NCI-H748 (cell line): ENCODE results near the gene PATE1.

Experiments used
- DNase-seq: peaks from one replicate; lab custom pipeline; 2025; ENCODE audit not compliant: unreplicated experiment; lab: John Stamatoyannopoulos, UW

Gene PATE1

DNA sequence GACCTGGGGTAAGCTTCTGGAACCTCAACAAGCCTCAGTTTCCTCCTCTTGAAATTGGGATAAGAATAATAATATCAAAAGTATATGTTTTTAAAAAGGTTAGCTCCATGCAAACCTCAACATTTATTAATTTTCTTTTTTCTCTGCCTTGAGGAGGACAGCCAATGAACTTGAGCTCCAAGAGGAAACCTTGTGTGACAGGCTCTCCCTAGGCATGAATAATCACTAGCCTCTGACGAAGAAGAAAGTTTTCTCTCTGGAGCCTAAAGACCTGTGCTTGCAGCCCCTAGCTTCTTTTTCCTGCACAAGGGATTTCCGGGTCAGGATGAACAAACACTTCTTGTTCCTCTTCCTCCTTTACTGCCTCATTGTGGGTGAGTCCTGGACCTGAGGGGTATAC lies 41.7 kb downstream of the PATE1 start, which contains the start of gene PATE3:
TSS of gene PATE3 (plus strand) at position 301 of the 400 bp plus-strand sequence. CDS start at position 326, 25 bp downstream.
- DNase-seq, result no peak

DNA sequence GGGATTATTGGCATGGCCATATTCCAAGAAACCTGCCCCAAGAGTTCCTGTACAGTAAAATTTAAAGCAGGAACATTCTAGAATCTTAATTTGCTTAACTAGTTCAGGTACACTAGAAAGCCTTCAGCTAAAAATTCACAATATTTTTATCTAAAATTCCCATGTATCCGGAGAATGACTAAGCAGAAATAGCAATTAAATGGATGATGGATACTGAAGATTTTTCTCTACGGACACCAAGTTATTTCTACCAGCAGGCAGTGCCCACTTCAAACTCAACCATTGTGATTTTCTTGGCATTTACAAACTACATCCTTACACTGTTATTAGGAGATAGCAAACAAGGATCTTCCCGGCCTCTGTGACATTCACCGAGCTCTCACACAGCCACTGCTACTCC lies 44.7 kb downstream of the PATE1 start:
- DNase-seq, result no peak

DNA sequence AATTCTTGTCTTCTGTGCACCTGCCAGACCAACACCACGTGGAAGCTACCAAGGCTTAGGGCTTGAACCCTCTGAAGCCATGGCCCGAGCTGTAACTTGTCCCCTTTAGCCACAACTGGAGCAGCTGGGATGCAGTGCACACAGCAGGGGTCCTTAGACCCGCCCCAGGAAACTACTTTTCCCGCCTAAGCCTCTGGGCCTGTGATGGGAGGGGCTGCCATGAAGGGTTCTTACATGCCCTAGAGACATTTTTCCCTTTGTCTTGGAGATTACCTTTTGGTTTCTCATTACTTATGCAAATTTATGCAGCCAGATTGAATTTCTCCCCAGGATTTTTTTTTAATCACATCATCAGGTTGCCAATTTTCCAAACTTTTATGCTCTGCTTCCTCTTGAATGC lies 51.6 kb downstream of the PATE1 start:
- DNase-seq, result no peak
